IPS-18c (cell line): ENCODE data around the gene NUMB.
"Not testable (repeated sequence)": the region's sequence is repeated elsewhere in the genome, so short reads cannot be mapped to it uniquely, and the experiment has no call there.

ENCODE experiments used
- H3K4me3 ChIP-seq: 2 replicates; pipeline ENCODE4 v1.7.0; 2013; ENCODE audit warnings: low read depth, mild to moderate bottlenecking, low read length, moderate library complexity; ENCODE audit not compliant: insufficient read depth
- H3K9me3 ChIP-seq: one replicate; pipeline ENCODE4 v1.6.1; 2013; ENCODE audit warnings: mild to moderate bottlenecking, low read length, moderate library complexity; ENCODE audit not compliant: control insufficient read depth, insufficient read depth

NUMB gene

DNA sequence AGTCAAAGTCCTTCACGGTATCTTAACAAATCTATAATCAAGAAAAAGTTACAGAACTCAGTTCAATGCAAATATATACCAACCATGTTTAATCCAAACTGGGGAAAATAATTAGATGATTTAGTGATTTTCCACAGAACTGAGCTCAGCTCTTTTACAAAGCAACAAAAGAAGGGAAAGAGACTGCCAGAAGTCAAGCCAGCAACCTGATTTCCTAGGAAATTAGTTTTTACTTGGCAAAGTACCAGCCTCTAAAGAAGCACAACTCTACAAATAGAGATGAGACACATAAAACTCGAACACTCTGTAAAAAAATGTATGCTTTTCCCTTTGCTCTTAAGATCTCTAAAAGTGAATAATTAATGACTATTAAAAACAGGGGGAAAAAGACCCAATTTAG is 19.4 kb downstream of the NUMB start:
- H3K4me3 ChIP-seq, result no peak overlapping the region
- H3K9me3 ChIP-seq, result peaks cover 2% of the 10 kb centered on the region

DNA sequence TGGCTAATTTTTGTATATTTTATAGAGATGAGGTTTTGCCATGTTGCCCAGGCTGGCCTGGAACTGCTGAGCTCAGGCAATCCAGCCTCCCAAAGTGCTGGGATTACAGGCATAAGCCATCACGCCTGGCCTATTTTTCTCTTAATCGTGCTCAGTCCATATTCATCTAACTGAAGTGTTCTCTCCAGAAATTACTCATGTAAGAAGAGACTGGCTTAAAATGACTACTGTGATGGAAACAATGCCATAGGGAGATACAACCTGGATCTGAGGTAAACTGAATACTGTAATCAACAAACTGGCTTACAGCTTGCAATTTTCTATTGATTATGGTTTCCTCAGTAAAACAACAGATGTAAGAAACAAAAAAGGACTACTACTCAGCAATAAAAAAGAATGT is 21.1 kb downstream of the NUMB start:
- H3K4me3 ChIP-seq, result no peak overlapping the region
- H3K9me3 ChIP-seq, result no peaks in the 10 kb centered on the region

DNA sequence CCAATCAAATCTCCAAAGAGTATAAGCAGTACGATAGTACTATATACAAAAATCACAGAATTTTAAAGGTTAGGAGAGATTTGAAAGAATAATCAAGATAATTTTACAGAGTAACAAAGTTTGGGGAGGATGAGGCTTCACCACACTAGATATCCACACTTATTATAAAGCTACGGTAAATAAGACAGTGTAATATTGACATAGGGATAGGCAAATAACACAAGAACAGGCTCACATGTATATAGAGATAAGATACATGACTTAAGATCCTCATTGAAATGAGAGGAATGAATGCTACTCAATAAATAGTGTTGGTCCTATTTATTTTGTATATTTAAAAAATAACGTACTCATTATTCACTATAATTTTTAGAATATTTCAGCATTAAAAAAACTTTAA is 26.2 kb downstream of the NUMB start:
- H3K9me3 ChIP-seq, result no peaks in the 10 kb centered on the region
- no peak overlapping the region for H3K4me3 ChIP-seq

DNA sequence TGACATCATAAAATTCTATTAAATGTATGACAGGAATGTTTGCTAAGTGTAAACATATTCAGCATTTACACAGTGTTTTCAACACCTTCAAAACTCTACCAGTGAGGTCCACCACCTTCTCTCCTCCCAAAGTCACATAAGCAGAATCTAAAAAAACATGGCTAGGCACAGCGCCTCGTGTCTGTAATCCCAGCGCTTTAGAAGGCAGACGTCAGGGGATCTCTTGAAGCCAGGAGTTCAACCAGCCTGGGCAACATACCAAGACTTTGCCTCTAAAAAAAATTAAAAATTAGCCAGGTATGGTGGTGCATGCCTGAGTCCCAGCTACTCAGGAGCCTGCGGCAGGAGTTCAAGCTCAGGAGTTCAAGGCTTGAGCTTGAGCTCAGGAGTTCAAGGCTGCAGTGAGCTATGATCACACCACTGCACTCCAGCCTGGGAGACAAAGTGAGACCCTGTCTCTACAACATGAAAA is 30.0 kb downstream of the NUMB start:
- H3K4me3 ChIP-seq, result no peak overlapping the region

DNA sequence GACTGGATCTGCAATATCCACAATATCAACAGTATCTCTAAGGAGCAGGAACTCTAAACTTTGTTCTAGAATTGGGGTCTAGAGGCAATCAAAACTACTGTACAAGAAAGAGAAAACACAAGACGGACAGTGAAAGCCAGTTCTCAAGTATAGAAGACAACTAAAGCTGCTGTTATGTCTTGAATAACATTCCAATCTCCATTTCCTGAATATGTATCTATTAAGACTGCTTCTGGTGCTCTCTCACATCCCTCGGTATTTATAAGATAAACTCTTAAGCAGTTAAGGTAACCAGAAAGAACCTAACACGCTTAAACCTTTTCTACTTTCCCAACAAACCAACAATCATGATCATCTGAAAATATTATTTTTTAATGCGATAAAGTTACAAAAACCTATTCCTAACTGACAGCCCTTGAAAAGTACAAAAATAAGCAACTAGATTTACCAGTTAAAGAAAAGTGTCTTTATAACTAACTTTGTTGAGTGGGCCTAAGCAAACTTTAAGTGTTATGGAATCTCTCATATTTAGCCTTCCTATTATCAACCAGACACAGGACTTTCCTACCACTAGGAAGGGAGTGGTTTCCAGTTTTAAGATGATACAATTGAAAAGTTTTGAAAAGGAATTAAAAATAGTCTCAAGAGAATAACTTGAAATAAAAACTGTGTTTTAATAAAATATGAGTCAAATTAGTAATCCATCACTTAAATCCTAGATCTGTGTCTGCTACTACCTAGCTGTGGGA is 30.7 kb downstream of the NUMB start:
- Histone ChIP-seq H3K9me3 (no peaks in the 10 kb centered on the region), H3K4me3 (no peak overlapping the region)

More for the DNA sequence above, 30.0 kb downstream of the NUMB start:
- no peaks in the 10 kb centered on the region for H3K9me3 ChIP-seq

DNA sequence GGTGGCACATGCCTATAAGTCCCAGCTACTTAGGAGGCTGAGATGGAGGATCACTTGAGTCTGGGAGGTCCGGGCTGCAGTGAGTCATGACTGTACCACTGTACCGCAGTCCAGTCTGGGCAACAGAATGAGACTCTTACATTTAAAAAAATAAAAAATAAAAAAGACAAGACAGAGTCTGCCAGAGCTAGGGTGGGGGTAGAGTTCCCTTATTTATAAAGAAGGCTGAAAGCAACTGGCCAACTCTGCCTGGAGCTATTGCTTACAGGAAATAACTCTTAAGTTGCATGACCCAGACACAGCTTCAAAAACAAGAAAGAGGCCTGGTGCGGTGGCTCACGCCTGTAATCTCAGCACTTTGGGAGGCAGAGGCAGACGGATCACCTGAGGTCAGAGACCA is 31.5 kb downstream of the NUMB start:
- H3K4me3 ChIP-seq, result no peak overlapping the region
- H3K9me3 ChIP-seq, result no peaks in the 10 kb centered on the region

DNA sequence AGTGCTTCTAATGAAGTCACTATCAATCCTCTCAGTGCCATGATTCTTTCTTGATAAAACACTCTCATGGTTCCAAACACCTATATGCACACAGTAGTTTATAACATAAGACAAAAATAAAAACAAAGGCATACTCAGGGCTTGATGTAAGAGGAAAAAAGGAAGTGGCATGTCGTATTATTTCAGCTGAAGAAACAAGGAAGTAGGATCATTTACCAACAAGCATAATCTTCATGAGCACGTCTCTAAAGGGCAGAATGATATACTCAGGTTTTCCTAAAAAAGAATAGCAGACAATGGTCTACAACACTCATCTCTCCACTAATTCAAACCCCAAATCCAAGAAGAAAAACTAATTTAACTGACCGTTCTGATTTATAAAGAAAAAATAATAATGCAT is 33.9 kb downstream of the NUMB start:
- Histone ChIP-seq H3K4me3 (no peak overlapping the region), H3K9me3 (no peaks in the 10 kb centered on the region)

DNA sequence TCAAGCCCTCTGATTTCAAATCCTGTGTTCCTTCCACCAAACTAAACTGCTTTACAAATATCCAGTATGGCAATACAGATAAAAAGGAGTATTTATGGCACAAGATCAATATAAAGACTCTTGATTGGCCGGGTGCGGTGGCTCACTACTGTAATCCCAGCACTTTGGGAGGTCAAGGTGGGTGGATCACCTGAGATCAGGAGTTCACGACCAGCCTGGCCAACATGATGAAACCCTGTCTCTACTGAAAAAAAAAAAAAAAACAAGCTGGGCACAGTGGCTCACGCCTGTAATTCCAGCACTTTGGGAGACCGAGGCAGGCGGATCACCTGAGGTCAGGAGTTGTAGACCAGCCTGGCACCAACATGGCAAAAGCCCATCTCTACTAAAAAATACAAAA is 35.3 kb downstream of the NUMB start:
- not testable (repeated sequence) for H3K4me3 ChIP-seq

DNA sequence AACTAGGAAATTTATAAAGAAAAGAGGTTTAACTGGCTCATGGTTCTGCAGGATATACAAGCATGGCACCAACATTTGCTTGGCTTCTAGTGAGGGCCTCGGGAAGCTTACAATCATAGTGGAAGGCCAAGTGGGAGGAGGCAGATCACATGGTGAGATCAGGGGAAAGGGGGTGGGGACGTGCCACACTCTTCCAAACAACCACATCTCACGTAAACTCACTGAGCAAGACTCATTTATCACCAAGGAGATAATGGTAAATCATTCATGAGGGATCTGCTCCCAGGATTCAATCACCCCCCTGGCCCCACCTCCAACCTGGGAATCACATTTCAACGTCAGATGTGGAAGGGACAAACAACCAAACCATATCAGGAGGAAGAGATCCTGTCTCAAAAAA is 35.8 kb downstream of the NUMB start:
- Histone ChIP-seq H3K9me3 (no peaks in the 10 kb centered on the region), H3K4me3 (no peak overlapping the region)

More for the DNA sequence above, 35.3 kb downstream of the NUMB start:
- not testable (repeated sequence) for H3K9me3 ChIP-seq

DNA sequence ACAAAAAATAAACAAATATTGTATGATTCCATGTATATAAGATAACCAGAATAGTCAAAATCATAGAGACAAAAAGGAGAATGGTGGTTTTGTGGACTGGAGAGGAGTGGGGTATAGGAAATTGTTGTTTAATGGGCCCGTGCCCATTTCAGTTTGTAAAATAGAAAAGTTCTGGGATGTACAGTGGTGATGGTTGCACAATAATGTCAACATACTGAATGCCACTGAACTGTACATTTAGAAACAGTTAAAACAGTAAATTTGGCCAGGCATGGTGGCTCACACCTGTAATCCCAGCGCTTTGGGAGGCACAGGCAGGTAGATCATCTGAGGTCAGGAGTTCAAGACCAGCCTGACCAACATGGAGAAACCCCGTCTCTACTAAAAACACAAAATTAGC is 40.1 kb downstream of the NUMB start:
- Histone ChIP-seq H3K9me3 (no peaks in the 10 kb centered on the region), H3K4me3 (no peak overlapping the region)

DNA sequence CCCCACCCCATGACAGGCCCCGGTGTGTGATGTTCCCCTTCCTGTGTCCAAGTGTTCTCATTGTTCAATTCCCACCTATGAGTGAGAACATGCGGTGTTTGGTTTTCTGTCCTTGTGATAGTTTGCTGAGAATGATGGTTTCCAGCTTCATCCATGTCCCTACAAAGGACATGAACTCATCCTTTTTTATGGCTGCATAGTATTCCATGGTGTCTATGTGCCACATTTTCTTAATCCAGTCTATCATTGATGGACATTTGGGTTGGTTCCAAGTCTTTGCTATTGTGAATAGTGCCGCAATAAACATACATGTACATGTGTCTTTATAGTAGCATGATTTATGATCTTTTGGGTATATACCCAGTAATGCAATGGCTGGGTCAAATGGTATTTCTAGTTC is 52.1 kb downstream of the NUMB start:
- not testable (repeated sequence) for H3K9me3 ChIP-seq, H3K4me3 ChIP-seq

DNA sequence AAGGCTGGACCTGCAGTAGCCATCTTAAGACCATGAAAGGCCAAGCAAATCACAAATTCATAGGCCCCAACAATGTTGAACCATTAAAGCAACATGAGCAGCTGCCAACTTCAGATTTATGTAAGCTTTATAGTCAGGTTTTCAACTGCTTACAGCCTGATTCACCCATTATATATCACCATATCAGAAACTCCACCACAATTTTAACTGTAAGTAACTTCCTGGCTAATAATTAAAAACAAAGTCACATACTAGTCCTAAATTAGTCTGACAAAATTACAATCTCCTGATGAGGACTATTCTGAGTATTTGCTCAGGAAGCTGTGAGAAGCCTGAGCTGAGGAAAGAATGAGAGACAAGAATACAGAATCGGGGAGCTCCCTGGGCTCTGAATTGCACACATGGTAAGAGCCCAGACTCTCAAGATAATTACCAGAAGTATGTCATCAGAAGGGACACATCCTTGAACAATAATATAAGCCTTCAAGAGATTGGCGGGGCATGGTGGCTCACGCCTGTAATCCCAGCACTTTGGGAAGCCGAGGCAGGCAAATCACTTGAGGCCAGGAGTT is 55.1 kb downstream of the NUMB start:
- Histone ChIP-seq H3K9me3 (no peaks in the 10 kb centered on the region), H3K4me3 (no peak overlapping the region)

DNA sequence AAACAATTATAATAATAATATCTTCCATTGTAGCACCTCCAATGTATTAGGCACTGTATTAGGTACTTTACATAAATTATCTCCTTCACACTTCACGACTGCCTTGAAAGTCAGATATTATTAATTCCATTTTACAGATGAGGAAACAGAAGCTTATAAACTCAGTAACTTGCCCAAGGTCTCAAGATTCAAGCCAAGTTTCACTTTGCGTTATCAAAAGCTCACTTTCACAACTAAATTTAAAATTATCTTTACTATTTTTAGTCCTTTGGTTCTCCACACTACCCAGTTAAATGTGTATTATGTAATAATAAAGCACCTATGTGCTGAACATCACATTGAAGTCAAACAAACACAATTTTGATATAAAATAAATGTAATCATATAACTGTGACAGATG is 55.8 kb downstream of the NUMB start:
- Histone ChIP-seq H3K9me3 (no peaks in the 10 kb centered on the region), H3K4me3 (no peak overlapping the region)

DNA sequence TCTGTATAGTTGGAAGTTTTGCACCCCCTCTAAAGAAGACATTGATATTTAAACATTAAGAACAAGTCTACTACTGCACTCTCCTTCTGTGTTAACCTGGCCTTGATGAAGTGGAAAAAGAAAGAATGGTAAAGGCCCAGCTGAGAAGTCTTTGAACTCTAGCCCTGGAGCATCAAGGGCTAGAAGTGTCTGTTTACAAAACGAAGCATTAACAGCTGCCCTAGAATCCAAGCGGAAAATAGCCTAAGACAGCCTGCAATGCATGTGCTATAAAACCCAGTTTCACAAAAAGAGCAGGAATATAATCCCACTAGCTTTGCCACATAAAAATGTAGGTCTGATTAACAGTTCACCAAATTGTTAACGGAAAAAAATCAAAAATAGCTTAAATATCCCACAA is 60.5 kb downstream of the NUMB start:
- Histone ChIP-seq H3K9me3 (no peaks in the 10 kb centered on the region), H3K4me3 (no peak overlapping the region)

DNA sequence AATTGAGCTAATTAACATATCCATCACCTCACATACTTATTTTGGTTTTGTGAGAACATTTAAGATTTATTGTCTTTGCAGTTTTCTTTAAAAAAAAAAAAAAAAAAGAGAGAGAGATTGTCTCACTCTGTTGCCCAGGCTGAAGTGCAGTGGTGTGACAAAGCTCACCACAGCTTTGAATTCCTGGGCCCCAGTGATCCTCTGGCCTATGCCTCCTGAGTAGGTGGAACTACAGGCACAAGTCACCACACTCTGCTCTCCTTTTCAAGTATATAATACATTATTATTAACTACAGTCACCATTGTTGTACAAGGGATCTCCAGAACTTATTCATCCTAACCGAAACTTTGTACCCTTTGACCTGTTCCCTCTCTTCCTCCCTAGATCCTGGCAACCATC is 64.0 kb downstream of the NUMB start:
- H3K4me3 ChIP-seq, result no peak overlapping the region
- H3K9me3 ChIP-seq, result no peaks in the 10 kb centered on the region

DNA sequence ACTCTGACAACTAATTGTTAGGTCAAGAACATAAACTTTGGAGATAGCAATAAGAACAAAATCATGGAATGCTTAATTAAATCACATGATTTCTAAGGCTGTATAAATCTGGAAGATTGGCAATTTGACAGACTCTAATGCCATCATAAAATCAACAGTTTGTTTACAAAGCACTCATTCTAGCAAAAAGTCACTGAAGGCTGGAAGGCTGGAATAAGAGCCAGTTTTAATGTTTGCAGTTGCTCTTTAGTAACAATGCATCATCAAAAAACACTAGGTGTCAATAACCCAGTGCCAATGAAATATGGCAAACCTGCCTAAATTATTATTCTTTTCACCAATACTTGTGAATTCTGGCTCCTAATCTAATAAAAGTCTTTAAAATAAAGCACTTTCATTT is 65.0 kb downstream of the NUMB start:
- no peak overlapping the region for H3K4me3 ChIP-seq
- no peaks in the 10 kb centered on the region for H3K9me3 ChIP-seq

DNA sequence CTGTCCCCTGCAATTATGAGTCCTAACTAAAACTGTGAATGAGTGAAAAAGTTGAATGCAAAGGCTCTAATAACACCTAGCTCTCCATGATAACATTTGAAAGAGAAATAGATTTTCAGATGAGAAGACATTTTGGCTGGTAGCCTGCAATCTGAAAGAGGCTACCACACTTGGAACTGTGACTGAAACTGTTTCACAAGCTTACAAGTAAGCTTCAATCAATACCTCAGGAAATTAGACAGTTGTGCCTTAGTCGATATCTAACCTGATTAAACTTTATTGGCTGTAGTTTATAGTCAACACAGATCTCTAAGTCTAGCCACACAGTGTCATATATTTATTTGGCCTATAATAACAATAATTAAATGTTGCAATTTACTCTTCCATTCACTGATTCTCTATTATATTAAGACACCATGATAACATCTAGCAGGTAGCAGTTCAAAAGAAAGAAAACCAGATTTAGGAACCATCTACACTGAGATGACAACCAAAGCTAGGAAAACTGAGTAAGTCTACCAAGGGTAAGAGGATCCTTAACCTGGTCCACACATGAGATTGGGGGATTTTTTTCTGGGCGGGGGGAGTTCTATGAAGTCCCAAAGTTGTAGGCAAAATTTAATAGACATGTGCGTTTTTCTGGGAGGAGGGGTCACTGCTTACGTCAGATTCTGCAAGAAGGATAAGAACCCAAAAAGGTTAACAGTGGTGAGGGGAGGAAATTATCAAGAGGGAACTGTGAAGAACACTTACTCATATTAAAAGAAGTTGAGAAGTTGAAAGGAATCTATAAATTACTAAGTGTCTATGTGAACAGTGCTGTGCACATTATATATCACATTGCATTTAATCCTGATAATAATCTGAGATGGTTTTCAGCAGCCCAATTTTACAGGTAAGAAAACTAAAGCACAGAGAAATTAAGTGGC is 65.8 kb downstream of the NUMB start:
- H3K9me3 ChIP-seq, result no peaks in the 10 kb centered on the region

DNA sequence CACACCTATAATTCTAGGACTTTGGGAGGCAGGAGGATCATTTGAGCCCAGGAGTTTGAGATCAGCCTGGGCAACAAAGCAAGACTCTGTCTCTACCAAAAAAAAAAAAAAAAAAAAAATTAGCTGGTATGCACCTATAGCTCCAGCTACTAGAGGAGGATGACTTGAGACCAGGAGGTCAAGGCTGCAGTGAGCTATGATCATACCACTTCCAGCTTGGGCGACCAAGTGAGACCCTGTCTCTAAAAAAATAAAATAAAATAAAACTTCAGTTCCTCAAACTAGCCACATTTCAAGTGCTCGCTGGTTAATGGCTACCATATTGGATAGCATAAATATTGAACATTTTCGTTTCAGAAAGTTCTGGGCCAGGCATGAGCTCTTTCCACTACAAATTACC is 70.5 kb downstream of the NUMB start:
- not testable (repeated sequence) for H3K9me3 ChIP-seq, H3K4me3 ChIP-seq

More for the DNA sequence above, 65.8 kb downstream of the NUMB start:
- no peak overlapping the region for H3K4me3 ChIP-seq
